Large intestine (tissue), 3 donors: Measurements from ENCODE around the gene IQCB1. TPM values are rescaled to one million over a fixed set of nuclear protein-coding genes. Genes with fewer than 3 reads are reported as not detected.
"Not testable (repeated sequence)": the region's sequence is repeated elsewhere in the genome, so short reads cannot be mapped to it uniquely, and the experiment has no call there.

Experiments
- DNase-seq, 2 donors: peaks; one replicate each; pipeline versions ENCODE4 v3.0.0 to v3.0.0-alpha.2; 2013
- H3K27ac ChIP-seq: one replicate; pipeline ENCODE4 v1.5.1; 2013; ENCODE audit warnings: low read length
- H3K27me3 ChIP-seq: 2 replicates; pipeline ENCODE4 v1.6.1; 2013; ENCODE audit warnings: low read length; ENCODE audit not compliant: control insufficient read depth, insufficient read depth
- H3K36me3 ChIP-seq: 2 replicates; pipeline ENCODE4 v1.6.1; 2013; ENCODE audit warnings: low read length; ENCODE audit not compliant: control insufficient read depth, insufficient read depth
- H3K4me1 ChIP-seq: one replicate; pipeline ENCODE4 v1.6.1; 2013; ENCODE audit warnings: low read length; ENCODE audit not compliant: control insufficient read depth, insufficient read depth
- H3K4me3 ChIP-seq: one replicate; pipeline ENCODE4 v1.5.1; 2013; ENCODE audit warnings: low read length
- H3K9me3 ChIP-seq: one replicate; pipeline ENCODE4 v1.6.1; 2013; ENCODE audit warnings: mild to moderate bottlenecking, low read depth, low read length, moderate library complexity; ENCODE audit not compliant: control insufficient read depth
- WGBS: methylation state at CpG from one replicate; pipeline ENCODE4 v1.1.5; 2013; ENCODE audit warnings: low lambda C conversion rate; ENCODE audit not compliant: insufficient coverage; 5-methylcytosine and 5-hydroxymethylcytosine counted together
- polyA plus RNA-seq: library from polyadenylated mRNA; unstranded; fragments of 120-200 nt; gene quantifications from one replicate; pipeline ENCODE4 v1.2.1, GENCODE V29; 2013

The IQCB1 gene
- polyA plus RNA-seq, 1 donor, result 33.7 TPM

DNA sequence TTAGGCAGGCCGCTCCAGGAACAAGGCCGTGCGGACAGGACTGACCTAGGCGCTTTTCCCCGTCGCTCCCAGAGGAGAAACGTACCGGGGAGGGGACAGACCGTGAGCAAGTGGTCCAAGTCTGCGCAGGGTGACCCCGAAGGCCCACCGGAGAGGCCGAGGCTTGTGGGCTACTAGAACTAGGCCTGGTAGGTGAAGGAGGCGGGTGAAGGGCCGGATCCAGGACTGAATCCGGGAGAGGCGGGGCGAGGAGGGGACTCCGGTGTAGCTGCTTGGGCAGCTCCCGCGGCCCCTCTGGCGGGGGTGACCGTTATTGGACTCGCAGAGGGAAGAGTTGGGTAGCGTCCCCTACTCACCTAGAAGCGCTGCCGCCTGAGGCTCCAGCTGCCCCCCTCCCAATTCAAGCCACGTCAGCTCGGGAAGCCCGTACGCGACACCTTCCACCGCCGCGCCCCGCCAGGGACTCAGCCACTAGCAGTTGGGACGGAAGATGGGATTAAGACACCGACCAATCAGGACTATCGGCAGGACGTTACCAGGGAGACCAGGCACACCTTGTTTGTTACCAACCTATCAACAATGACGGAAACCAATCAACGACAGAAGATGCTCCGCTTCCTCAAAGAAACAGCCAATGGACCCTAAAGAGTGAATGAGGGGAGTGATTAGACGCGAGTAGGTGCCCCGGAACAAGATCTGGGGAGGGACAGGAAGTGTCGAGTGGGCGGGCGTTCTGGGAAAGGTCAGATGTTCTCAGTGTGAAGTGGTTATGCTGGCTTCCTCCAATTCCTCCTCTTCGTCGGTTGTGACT lies 85.4 kb downstream of the IQCB1 start, which contains the start of gene GOLGB1:
Gene GOLGB1, minus strand, starts transcription at position 466 of the 811 bp plus-strand sequence. CDS start 18,770 bp downstream, outside the sequence.
- no peaks in the 10 kb centered on the region for H3K36me3 ChIP-seq
- peak within 1 kb of the TSS; percentile 96 for H3K27ac ChIP-seq
- H3K4me1 ChIP-seq, result peaks cover 4% of the 10 kb centered on the region
- H3K27me3 ChIP-seq, result no peaks in the 10 kb centered on the region
- no peaks in the 10 kb centered on the region for H3K9me3 ChIP-seq
- peak; percentile 99 for DNase-seq
- WGBS, result no CpG with 5 or more reads among the region's 51 CpGs
- H3K4me3 ChIP-seq, result peak within 1 kb of the TSS; percentile 88

DNA sequence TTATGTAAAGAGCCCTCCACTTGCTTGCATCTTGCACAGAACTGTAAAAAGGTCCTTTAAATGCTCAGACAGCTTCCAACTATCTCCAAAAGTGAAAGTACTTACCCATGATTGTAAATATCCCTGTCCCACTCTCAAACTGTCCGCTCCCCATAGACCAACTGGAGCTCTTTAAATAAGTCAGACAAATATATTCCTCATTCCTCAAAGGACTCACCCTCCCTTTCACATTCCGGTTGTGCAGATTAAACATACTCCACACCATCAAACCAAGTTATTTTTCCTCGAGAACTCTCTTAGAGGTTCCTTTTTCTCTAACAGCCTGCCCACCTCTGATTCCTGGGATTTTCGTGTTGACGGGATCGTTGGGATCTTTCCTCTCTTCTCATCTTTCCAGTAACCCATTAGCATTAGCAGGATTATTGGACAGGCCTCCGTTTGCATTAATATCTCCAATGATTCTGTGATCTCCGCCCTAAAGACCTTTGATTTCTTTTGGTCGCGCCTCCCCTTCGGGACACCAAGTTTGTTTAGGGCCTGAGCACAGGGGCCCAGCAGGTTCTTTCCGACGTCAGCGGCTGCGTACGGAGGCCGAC lies 86.1 kb downstream of the IQCB1 start:
- no peaks in the 10 kb centered on the region for H3K36me3 ChIP-seq
- H3K27ac ChIP-seq, result peak overlapping the region; percentile 96
- 0% methylated on average over 3 of the region's 17 CpGs for WGBS
- H3K27me3 ChIP-seq, result no peaks in the 10 kb centered on the region
- peak overlapping the region; percentile 88 for H3K4me3 ChIP-seq
- H3K4me1 ChIP-seq, result peaks cover 4% of the 10 kb centered on the region
- H3K9me3 ChIP-seq, result no peaks in the 10 kb centered on the region
- peak in 1 of 2 donors; percentile 76 for DNase-seq

DNA sequence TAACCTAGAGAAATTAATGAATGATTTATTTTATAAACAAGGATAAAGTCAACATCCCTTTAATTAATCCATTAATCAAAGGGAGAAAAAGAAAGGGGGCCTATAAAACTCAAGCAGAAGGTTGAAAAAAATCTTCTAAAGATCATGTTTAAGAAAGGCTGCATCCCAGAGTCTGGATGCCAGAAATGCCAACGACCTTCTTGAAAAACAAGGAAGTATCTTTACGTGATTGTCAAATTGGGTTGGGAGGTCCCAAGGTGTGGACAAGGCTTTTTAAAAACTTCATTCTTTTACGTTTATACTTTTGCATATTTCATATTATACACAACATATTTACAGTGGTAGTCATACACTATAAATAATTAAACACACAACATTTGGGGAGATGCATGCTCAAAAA lies 86.9 kb downstream of the IQCB1 start:
- H3K27ac ChIP-seq, result peak overlapping the region; percentile 96
- no peaks in the 10 kb centered on the region for H3K27me3 ChIP-seq
- peaks cover 4% of the 10 kb centered on the region for H3K4me1 ChIP-seq
- no peaks in the 10 kb centered on the region for H3K36me3 ChIP-seq
- 17% methylated on average over 1 of the region's 3 CpGs for WGBS
- no peak for DNase-seq
- peak overlapping the region; percentile 88 for H3K4me3 ChIP-seq
- no peaks in the 10 kb centered on the region for H3K9me3 ChIP-seq

DNA sequence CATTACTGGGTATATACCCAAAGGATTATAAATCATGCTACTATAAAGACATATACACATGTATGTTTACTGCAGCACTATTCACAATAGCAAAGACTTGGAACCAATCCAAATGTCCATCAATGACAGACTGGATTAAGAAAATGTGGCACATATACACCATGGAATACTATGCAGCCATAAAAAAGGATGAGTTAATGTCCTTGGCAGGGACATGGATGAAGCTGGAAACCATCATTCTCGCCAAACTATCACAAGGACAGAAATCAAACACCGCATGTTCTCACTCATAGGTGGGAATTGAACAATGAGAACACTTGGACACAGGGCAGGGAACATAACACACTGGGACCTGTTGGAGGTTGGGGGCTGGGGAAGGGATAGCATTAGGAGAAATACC lies 91.8 kb downstream of the IQCB1 start:
- H3K4me1 ChIP-seq, H3K27me3 ChIP-seq, H3K27ac ChIP-seq, H3K4me3 ChIP-seq, H3K36me3 ChIP-seq, H3K9me3 ChIP-seq, DNase-seq: not testable (repeated sequence)
- no CpG with 5 or more reads among the region's 2 CpGs for WGBS

DNA sequence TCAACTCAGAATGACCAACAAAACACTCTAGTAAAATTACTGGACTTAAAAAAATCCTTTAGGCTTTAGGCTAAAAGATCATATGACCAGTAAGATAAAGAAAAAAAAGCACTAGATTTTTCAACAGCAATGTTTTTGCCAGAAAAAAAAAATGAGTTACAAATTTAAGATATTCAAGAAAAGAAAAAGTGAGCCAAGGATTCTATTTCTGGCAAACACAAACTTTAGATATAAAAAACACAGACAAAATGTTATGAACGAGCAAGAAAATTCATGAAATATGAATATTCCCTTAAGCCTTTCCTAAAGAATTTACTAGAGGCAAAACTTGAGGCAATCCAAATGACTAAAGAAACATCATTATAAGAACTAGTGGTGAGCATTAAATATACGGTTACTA lies 94.0 kb downstream of the IQCB1 start:
- no peak for DNase-seq
- Histone ChIP-seq H3K4me3 (no peak overlapping the region), H3K27me3 (no peaks in the 10 kb centered on the region), H3K27ac (no peak overlapping the region), H3K36me3 (peaks cover 4% of the 10 kb centered on the region), H3K9me3 (no peaks in the 10 kb centered on the region), H3K4me1 (no peaks in the 10 kb centered on the region)
- WGBS, result 90% methylated on average over 2 of the region's 2 CpGs

DNA sequence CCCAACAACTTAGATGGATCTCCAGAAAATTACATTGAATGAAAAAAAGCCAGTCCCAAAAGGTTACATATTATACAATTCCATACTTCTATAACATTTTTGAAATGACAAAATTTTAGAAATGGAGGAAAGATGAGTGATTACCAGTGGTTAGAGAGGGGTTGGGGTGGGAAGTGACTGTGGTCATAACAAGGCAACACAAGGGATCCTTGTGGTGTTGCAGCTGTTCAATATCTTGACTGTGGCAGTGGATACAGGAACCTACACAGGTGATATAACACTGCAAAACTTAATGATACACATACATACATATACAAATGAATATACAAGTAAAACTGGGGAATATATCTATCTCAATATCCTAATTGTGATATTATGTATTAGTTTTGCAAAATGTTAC lies 95.0 kb downstream of the IQCB1 start:
- no peak overlapping the region for H3K4me3 ChIP-seq
- no peaks in the 10 kb centered on the region for H3K9me3 ChIP-seq
- H3K27ac ChIP-seq, result no peak overlapping the region
- DNase-seq, result no peak
- no peaks in the 10 kb centered on the region for H3K27me3 ChIP-seq
- H3K36me3 ChIP-seq, result peaks cover 4% of the 10 kb centered on the region
- no peaks in the 10 kb centered on the region for H3K4me1 ChIP-seq

DNA sequence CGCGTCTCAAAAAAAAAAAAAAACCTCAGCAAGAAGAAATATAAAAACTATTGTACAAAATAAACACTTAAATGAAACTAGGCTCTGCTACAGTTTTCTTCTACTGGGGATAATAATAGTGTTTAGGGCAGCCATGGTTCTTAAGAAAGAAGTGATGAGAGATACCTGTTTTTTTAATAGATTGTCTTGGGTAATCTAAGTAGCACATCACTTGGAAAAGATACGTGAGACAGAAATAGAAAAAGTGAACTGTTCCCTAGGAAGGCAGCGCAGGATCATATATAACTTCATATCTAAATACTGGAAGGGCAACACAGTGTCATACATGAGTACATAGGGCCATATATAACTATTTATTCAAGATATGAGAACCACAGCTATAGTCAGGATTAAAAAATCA lies 97.2 kb downstream of the IQCB1 start:
- no peak overlapping the region for H3K27ac ChIP-seq
- no peak overlapping the region for H3K4me3 ChIP-seq
- H3K9me3 ChIP-seq, result no peaks in the 10 kb centered on the region
- WGBS, result no CpG with 5 or more reads among the region's 4 CpGs
- H3K4me1 ChIP-seq, result no peaks in the 10 kb centered on the region
- peaks cover 4% of the 10 kb centered on the region for H3K36me3 ChIP-seq
- no peaks in the 10 kb centered on the region for H3K27me3 ChIP-seq
- DNase-seq, result no peak

DNA sequence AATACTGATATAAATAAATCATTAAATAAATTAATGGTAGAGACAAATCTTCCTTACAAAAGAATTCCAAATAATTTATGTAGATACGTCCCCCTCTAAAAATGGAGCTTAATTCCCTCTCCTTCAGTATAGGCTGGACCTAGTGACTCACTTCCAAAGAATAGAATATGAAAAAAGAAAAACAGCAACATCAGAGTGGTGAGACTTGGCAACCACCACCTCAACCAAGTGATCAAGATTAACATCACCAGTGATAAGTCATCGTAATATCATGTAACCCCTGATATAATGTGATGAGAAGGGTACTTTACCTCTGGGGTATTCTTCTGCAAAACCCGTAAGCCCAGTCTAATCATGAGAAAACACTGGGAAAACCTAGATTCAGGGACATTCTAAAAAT lies 98.7 kb downstream of the IQCB1 start:
- no peak for DNase-seq
- peaks cover 4% of the 10 kb centered on the region for H3K36me3 ChIP-seq
- no peak overlapping the region for H3K4me3 ChIP-seq
- H3K9me3 ChIP-seq, result no peaks in the 10 kb centered on the region
- no CpG with 5 or more reads among the region's 3 CpGs for WGBS
- H3K27me3 ChIP-seq, result no peaks in the 10 kb centered on the region
- H3K4me1 ChIP-seq, result no peaks in the 10 kb centered on the region
- no peak overlapping the region for H3K27ac ChIP-seq

DNA sequence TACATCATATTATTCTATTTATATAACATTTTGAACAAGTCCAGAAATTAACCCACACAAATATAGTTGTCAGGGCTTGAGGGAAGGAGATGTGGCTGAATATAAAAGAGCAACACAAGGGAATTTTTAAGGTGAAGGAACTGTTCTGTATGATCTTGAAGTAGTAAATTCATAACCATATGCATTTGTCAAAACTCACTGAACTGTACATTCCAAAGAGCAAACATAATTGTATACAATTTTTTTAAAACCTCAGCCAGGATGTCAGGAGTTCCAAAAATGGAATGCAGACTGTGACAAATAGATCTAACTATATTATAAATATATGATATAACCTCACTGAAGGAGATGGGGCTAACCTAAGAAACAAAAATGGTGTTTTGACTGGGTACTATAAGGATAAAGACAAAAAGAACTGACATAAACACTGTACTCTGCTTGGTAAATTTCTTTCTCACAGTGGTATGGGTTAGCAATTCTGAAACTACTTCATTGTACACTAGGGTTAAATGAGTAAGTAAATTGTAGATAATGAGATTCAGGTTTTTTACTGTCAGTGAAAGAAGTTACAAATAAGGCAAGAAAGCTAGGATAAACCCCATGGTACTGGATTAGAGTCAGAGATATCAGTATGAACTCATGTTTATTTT lies 99.7 kb downstream of the IQCB1 start:
- no peak for DNase-seq
- Histone ChIP-seq H3K4me1 (no peaks in the 10 kb centered on the region), H3K4me3 (no peak overlapping the region), H3K36me3 (peaks cover 4% of the 10 kb centered on the region), H3K9me3 (no peaks in the 10 kb centered on the region), H3K27me3 (no peaks in the 10 kb centered on the region), H3K27ac (no peak overlapping the region)

DNA sequence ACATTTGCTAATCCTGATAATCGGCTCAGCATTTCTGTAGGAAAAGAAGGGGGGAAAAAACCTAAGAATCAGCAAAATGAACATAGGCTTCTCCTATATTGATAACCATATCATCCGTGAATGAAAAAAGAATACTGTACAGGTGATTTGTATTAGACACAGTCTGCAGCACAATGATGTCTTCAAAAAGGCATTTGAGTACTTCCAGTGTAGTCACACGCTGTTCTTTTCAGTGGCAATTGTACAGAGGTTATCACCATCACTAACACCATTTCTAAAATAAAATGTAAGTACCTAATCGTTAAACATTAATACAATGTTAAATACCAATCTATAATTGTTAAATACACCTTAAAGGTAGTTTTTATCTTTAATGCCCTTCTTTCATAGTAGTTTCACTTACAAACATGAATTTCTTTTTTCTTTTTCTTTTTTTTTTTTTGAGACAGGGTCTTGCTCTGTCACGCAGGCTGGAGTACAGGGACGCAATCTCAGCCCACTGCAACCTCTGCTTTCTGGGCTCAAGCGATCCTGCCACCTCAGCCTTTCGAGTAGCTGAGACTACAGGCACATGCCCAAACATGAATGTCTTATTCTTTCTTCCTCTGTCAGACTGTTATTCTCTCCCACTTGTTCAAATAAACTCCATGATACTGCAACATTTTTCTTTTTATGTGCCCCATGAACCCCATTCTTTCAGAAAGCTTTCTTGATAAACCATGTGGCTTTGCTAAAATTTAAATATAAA lies 103.7 kb downstream of the IQCB1 start:
- Histone ChIP-seq H3K36me3 (peaks cover 25% of the 10 kb centered on the region), H3K9me3 (no peaks in the 10 kb centered on the region), H3K4me3 (no peak overlapping the region), H3K27me3 (no peaks in the 10 kb centered on the region), H3K27ac (no peak overlapping the region), H3K4me1 (no peaks in the 10 kb centered on the region)
- DNase-seq, result no peak
- 88% methylated on average over 3 of the region's 8 CpGs for WGBS
